HCT116 (cell line): ENCODE results near the gene PACSIN2. TPM values are rescaled to one million over a fixed set of nuclear protein-coding genes. Genes with fewer than 3 reads are reported as not detected.

Source experiments
- ATAC-seq: fragments of 200-7000 bp; cut with Tn5 transposase; 2 replicates; pipeline ENCODE4 v1.9.1; 2020; ENCODE audit warnings: mild to moderate bottlenecking, moderate library complexity
- BruUV-seq: library from RNA; stranded (reverse); fragments of 400-500 nt; replicated peaks from 2 replicates; lab custom pipeline; 2021; lab: Mats Ljungman, UMichigan
- CTCF ChIA-PET: fragments of 300-600 bp; sonication (Branson Sonifier 250); formaldehyde crosslinking; loops from one replicate; lab custom pipeline; 2021; ENCODE audit warnings: antibody characterized with exemption; lab: Charles Lee
- POLR2A ChIA-PET: fragments of 300-600, 350-600 bp; sonication (Branson Sonifier 250); formaldehyde crosslinking; loops from one replicate; lab custom pipeline; 2021; ENCODE audit warnings: antibody characterized with exemption; lab: Charles Lee
- RAD21 ChIA-PET, 2 experiments: fragments of 300-600 bp; sonication (Branson Sonifier 250); formaldehyde crosslinking; loops; one replicate each; lab custom pipeline; 2023; ENCODE audit warnings: low total read pairs in 2 of 2; ENCODE audit not compliant: uncharacterized antibody in 2 of 2, unreplicated experiment in 2 of 2, low non-redundant PET in 1 of 2; lab: Charles Lee
- DNase-seq: peaks from one replicate; pipeline ENCODE4 v3.0.0-alpha.2; 2010; ENCODE audit warnings: low read depth, low spot score
- H2AFZ ChIP-seq: fragments of 200-600 bp; shearing (Covaris generic), sonication (generic); 2 replicates; pipeline ENCODE4 v1.6.1; 2017; ENCODE audit warnings: low read depth, mixed run types, mixed read lengths, antibody characterized with exemption, low read length; ENCODE audit not compliant: poor library complexity, severe bottlenecking
- H3K27ac ChIP-seq: 2 replicates; pipeline ENCODE4 v1.5.1; 2012; ENCODE audit warnings: low read depth, low read length
- H3K27me3 ChIP-seq: fragments of 200-600 bp; sonication (generic); 2 replicates; pipeline ENCODE4 v1.6.1; 2016; ENCODE audit warnings: mixed run types, low read length, mixed read lengths; ENCODE audit not compliant: insufficient read depth
- H3K36me3 ChIP-seq, 2 experiments: fragments of 200-500 bp in 1 of 2; fragments of 200-600 bp in 1 of 2; sonication (Bioruptor generic) in 1 of 2; sonication (generic) in 1 of 2; 2 replicates each; pipeline versions ENCODE4 v1.5.1 to v1.6.1; 2014 to 2016; ENCODE audit warnings: low read length in 2 of 2, inconsistent platforms in 1 of 2, mixed read lengths in 1 of 2, mixed run types in 1 of 2; ENCODE audit not compliant: insufficient read depth in 2 of 2, control insufficient read depth in 1 of 2
- H3K4me1 ChIP-seq, 2 experiments: fragments of 200-600 bp in 1 of 2; sonication (generic) in 1 of 2; 2 replicates each; pipeline versions ENCODE4 v1.5.1 to v1.6.1; 2012 to 2017; ENCODE audit warnings: low read length in 2 of 2, inconsistent platforms in 1 of 2, mild to moderate bottlenecking in 1 of 2, mixed read lengths in 1 of 2, mixed run types in 1 of 2, moderate library complexity in 1 of 2; ENCODE audit not compliant: insufficient read depth in 2 of 2, control insufficient read depth in 1 of 2
- H3K4me2 ChIP-seq: fragments of 200-600 bp; sonication (generic); 2 replicates; pipeline ENCODE4 v1.6.1; 2017; ENCODE audit warnings: mixed run types, low read length, mixed read lengths
- H3K4me3 ChIP-seq, 2 experiments: fragments of 200-600 bp in 1 of 2; sonication (generic) in 1 of 2; replicated peaks in 1 of 2; 2 replicates each; pipeline ENCODE4 v1.5.1; 2011 to 2016; ENCODE audit warnings: low read length in 2 of 2, control low read depth in 1 of 2, low read depth in 1 of 2, mild to moderate bottlenecking in 1 of 2, mixed read lengths in 1 of 2, mixed run types in 1 of 2
- H3K79me2 ChIP-seq: fragments of 200-600 bp; sonication (generic); 2 replicates; pipeline ENCODE4 v1.6.1; 2017; ENCODE audit warnings: mild to moderate bottlenecking, mixed run types, low read length, moderate library complexity, mixed read lengths; ENCODE audit not compliant: insufficient read depth
- H3K9ac ChIP-seq: fragments of 200-600 bp; sonication (generic); 2 replicates; pipeline ENCODE4 v1.6.1; 2016; ENCODE audit warnings: low read length, mixed read lengths
- H3K9me2 ChIP-seq: fragments of 200-600 bp; sonication (generic), shearing (Covaris generic); 2 replicates; pipeline ENCODE4 v1.6.1; 2017; ENCODE audit warnings: mixed run types, mild to moderate bottlenecking, moderate library complexity; ENCODE audit not compliant: insufficient read depth
- H3K9me3 ChIP-seq, 2 experiments: fragments of 200-500 bp in 1 of 2; fragments of 200-600 bp in 1 of 2; sonication (Bioruptor generic) in 1 of 2; sonication (generic) in 1 of 2; 2 replicates each; pipeline ENCODE4 v1.6.1; 2014 to 2017; ENCODE audit warnings: low read length in 2 of 2, mixed read lengths in 2 of 2, inconsistent platforms in 1 of 2, low read depth in 1 of 2, mild to moderate bottlenecking in 1 of 2, mixed run types in 1 of 2, moderate library complexity in 1 of 2; ENCODE audit not compliant: control insufficient read depth in 1 of 2, insufficient read depth in 1 of 2
- H4K20me1 ChIP-seq: fragments of 200-600 bp; sonication (generic), shearing (Covaris generic); 2 replicates; pipeline ENCODE4 v1.6.1; 2017; ENCODE audit warnings: mixed run types, mild to moderate bottlenecking, moderate library complexity; ENCODE audit not compliant: insufficient read depth
- CBX3 ChIP-seq: IDR thresholded peaks from 2 replicates; pipeline ENCODE4 v1.6.1; 2012; ENCODE audit warnings: low read depth
- CEBPB ChIP-seq: IDR thresholded peaks from 2 replicates; pipeline ENCODE4 v1.6.1; 2012; ENCODE audit warnings: low read depth
- ELF1 ChIP-seq: IDR thresholded peaks from 2 replicates; pipeline ENCODE4 v1.6.1; 2012; ENCODE audit warnings: low read depth, borderline replicate concordance
- EZH2 ChIP-seq: fragments of 200-600 bp; sonication (generic); IDR thresholded peaks from 2 replicates; pipeline ENCODE4 v1.6.1; 2017; ENCODE audit warnings: antibody characterized with exemption, mixed run types
- FOSL1 ChIP-seq: IDR thresholded peaks from 2 replicates; pipeline ENCODE4 v1.6.1; 2012; ENCODE audit warnings: low read depth
- JUND ChIP-seq: IDR thresholded peaks from 2 replicates; pipeline ENCODE4 v1.6.1; 2012
- POLR2A ChIP-seq: IDR thresholded peaks from 2 replicates; pipeline ENCODE4 v1.7.0; 2011; ENCODE audit warnings: borderline replicate concordance; ENCODE audit not compliant: insufficient read depth, insufficient read length; ENCODE audit errors: extremely low read depth
- POLR2AphosphoS5 ChIP-seq: IDR thresholded peaks from 2 replicates; pipeline ENCODE4 v1.6.1; 2011; ENCODE audit warnings: mild to moderate bottlenecking, low read depth, low read length, moderate library complexity
- RAD21 ChIP-seq: IDR thresholded peaks from 2 replicates; pipeline ENCODE4 v1.6.1; 2012; ENCODE audit warnings: low read depth, mild to moderate bottlenecking
- SP1 ChIP-seq: IDR thresholded peaks from 2 replicates; pipeline ENCODE4 v1.6.1; 2012; ENCODE audit warnings: low read depth
- TCF7L2 ChIP-seq: IDR thresholded peaks from 2 replicates; pipeline ENCODE4 v1.7.0; 2011; ENCODE audit warnings: borderline replicate concordance, inconsistent platforms; ENCODE audit not compliant: insufficient read depth, insufficient read length; ENCODE audit errors: extremely low read depth
- YY1 ChIP-seq: IDR thresholded peaks from 2 replicates; pipeline ENCODE4 v1.6.1; 2011; ENCODE audit warnings: low read length, low read depth, moderate library complexity, mild to moderate bottlenecking; ENCODE audit not compliant: insufficient replicate concordance; ENCODE audit errors: extremely low read depth
- ZNF274 ChIP-seq: fragments of 200-500 bp; sonication (Bioruptor generic); IDR thresholded peaks from 2 replicates; pipeline ENCODE4 v1.6.1; 2014; ENCODE audit warnings: mild to moderate bottlenecking, low read depth, low read length, inconsistent platforms
- intact Hi-C: fragments of 100-400 bp; cut with micrococcal nuclease; formaldehyde crosslinking; loops from 2 replicates; pipeline ENCODE4 v1.10.0; 2022
- total RNA-seq: library from RNA; stranded (reverse); gene quantifications from one replicate; pipeline ENCODE4 v1.2.1, GENCODE V29; 2021; ENCODE audit not compliant: unreplicated experiment
- TF ChIP-seq, protein P1 (sequence below): IDR thresholded peaks from 2 replicates; pipeline ENCODE4 v1.6.1; 2012
- TF ChIP-seq, protein P2 (sequence below), 3 experiments: fragments of 200-600 bp in 1 of 3; sonication (generic) in 1 of 3; IDR thresholded peaks in 2 of 3; conservative IDR thresholded peaks in 1 of 3; 2 replicates each; pipeline ENCODE4 v1.5.1; 2012 to 2017; ENCODE audit warnings: low read depth in 2 of 3, low read length in 2 of 3, antibody characterized with exemption in 1 of 3, borderline replicate concordance in 1 of 3, control low read depth in 1 of 3, mild to moderate bottlenecking in 1 of 3, mixed read lengths in 1 of 3, mixed run types in 1 of 3, moderate library complexity in 1 of 3; ENCODE audit not compliant: insufficient read depth in 1 of 3
- TF ChIP-seq, protein P3 (sequence below): IDR thresholded peaks from 2 replicates; pipeline ENCODE4 v1.6.1; 2012

The PACSIN2 gene
- total RNA-seq, 1 experiment from 2014 or later: 48.2 TPM

DNA sequence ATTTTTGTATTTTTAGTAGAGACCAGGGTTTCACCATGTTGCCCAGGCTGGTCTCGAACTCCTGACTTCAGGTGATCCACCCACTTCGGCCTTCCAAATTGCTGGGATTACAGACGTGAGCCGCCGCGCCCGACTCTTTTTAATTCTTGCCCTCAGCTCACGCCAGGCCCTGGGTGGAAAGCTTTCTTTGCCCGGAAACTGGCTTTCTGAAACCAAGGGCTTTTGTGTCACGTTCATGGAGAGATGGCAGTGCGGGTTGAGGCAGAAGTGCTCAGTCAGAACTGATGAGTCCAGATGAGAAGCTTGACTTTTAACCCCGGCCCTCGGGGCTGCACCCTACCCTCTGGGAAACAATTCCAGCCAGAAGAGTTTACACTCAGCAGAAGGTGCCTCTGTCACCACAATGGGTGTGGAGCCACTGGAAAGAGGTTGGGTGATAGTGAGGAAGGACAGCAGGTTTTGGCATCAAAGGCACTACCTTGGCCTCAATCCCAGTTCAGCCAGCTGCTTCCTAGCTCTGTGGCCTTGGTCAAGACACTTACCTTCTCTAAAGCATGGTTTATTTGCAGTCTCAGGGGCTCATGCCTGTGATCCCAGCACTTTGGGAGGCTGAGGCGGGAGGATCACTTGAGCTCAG, 157.0 kb downstream of the PACSIN2 start:
- H3K9me2 ChIP-seq: no peaks in the 10 kb centered on the region

DNA sequence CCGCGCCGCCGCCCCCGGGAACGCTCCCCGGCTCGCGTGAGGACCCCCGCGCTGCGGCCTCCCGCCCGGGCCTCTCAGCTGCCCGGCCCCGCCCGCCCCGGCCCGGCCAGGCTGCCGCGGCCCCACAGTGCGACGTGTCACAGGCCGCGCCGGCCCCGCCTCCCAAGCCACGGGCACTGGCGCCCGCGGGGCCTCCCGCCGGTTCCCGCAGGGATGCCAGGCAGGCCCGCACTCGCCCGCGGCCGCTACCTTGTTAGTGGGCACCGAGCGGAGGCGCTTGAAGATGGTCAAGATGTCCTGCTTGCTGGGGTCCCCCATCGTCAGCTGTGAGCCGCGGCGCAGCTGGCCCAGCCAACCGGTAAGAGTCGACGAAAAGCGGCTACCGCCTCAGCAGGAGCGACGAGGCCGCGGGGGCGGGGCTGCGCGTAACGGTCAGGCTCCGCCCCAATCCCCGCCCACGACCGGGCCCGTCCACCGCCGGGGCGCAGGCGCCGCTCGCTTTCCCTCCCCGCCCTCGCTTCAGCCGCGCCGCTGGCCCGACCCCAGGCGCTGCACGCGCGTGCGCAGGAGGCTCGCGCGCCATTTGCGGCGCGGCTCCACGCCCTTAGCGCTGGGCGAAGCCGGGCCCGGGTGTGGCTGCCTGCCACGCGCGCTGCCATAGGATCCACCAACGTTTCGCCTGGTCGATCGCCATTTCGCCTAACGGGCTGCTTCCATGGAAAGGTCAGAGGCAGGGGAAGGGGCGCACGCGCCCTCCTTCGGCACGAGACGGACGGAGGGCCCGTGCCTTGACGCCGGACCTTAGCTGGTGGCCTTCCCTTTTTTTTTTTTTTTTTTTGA, 157.9 kb downstream of the PACSIN2 start, which contains the start of gene ARFGAP3:
TSS of gene ARFGAP3 (minus strand) at position 409 of the 840 bp plus-strand sequence. CDS start at position 318, 91 bp downstream.
- H3K27ac ChIP-seq: peak within 1 kb of the TSS; percentile 71
- H3K4me1 ChIP-seq: peaks cover 12 to 20% of the 10 kb centered on the region in 2 experiments
- H3K79me2 ChIP-seq: peaks cover 5% of the 10 kb centered on the region; the same call in 1 of the 2 replicates
- H3K4me2 ChIP-seq: peak within 1 kb of the TSS; percentile 92
- DNase-seq (peak; percentile 78), ATAC-seq (peak; percentile 95)
- H3K36me3 ChIP-seq: no peaks in the 10 kb centered on the region
- H3K9ac ChIP-seq: peak within 1 kb of the TSS; percentile 73
- H4K20me1 ChIP-seq: no peaks in the 10 kb centered on the region
- intact Hi-C loops: no loop called here
- no peak within 1 kb of the TSS for H2AFZ ChIP-seq
- no peaks in the 10 kb centered on the region for H3K27me3 ChIP-seq
- POLR2A ChIA-PET: interaction anchor here (1.7 to 3.7 kb wide), 2 partner anchors 10 to 242 kb away, joined by 6 to 12 read pairs; partner anchors contain the start of gene POLDIP3
- RAD21 ChIA-PET: interaction anchor here in 1 of 2 experiments (0.7 to 1.3 kb wide), 2 partner anchors 10 to 208 kb away, joined by 3 to 6 read pairs; no protein-coding TSS in a partner anchor
- no peaks in the 10 kb centered on the region for H3K9me2 ChIP-seq
- BruUV-seq: no TSS peak
- peak within 1 kb of the TSS; percentile 69 to 83 for H3K4me3 ChIP-seq
- H3K9me3 ChIP-seq: no peaks in the 10 kb centered on the region
- CTCF ChIA-PET: interaction anchor here (0.9 to 1.8 kb wide), 3 partner anchors 10 to 11 kb away, joined by 4 to 6 read pairs (median 5); no protein-coding TSS in a partner anchor
- TF ChIP-seq, protein P1, sequence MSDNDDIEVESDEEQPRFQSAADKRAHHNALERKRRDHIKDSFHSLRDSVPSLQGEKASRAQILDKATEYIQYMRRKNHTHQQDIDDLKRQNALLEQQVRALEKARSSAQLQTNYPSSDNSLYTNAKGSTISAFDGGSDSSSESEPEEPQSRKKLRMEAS: peak; percentile 99
- TF ChIP-seq, protein P2, sequence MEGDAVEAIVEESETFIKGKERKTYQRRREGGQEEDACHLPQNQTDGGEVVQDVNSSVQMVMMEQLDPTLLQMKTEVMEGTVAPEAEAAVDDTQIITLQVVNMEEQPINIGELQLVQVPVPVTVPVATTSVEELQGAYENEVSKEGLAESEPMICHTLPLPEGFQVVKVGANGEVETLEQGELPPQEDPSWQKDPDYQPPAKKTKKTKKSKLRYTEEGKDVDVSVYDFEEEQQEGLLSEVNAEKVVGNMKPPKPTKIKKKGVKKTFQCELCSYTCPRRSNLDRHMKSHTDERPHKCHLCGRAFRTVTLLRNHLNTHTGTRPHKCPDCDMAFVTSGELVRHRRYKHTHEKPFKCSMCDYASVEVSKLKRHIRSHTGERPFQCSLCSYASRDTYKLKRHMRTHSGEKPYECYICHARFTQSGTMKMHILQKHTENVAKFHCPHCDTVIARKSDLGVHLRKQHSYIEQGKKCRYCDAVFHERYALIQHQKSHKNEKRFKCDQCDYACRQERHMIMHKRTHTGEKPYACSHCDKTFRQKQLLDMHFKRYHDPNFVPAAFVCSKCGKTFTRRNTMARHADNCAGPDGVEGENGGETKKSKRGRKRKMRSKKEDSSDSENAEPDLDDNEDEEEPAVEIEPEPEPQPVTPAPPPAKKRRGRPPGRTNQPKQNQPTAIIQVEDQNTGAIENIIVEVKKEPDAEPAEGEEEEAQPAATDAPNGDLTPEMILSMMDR (IDR thresholded peaks at IDR 0.05 in 2 of 3, conservative IDR thresholded peaks at IDR 0.05 in 1 of 3; ENCODE audit: borderline replicate concordance in 1 of 3, insufficient read depth in 1 of 3, low read depth in 2 of 3, low read length in 2 of 3): no peak
- TF ChIP-seq POLR2AphosphoS5: peak; percentile 79
- no peak for TF ChIP-seq ZNF274
- no peak for TF ChIP-seq ELF1
- peak; percentile 28 for TF ChIP-seq YY1
- no peak for TF ChIP-seq FOSL1
- TF ChIP-seq POLR2A: no peak
- no peak for TF ChIP-seq CEBPB
- TF ChIP-seq CBX3: peak; percentile 94
- no peak for TF ChIP-seq EZH2
- TF ChIP-seq SP1: peak; percentile 19; the same call in 1 of the 2 replicates
- no peak for TF ChIP-seq JUND
- no peak for TF ChIP-seq RAD21

More for the DNA sequence above, 157.0 kb downstream of the PACSIN2 start:
- H3K79me2 ChIP-seq: peaks cover 5% of the 10 kb centered on the region; the same call in 1 of the 2 replicates
- H3K27ac ChIP-seq: no peak overlapping the region
- DNase-seq (no peak), ATAC-seq (no peak)
- H3K9ac ChIP-seq: no peak overlapping the region
- intact Hi-C loops: no loop called here
- H3K4me2 ChIP-seq: no peak overlapping the region
- no peaks in the 10 kb centered on the region for H3K36me3 ChIP-seq
- ChIA-PET POLR2A (interaction anchor here (3.7 kb wide), 1 partner anchor 10 kb away, joined by 12 read pairs; no protein-coding TSS in a partner anchor), RAD21 (no interaction called here), CTCF (interaction anchor here (0.9 kb wide), 1 partner anchor 10 kb away, joined by 5 read pairs; no protein-coding TSS in a partner anchor)
- TF ChIP-seq SP1 (no peak), TCF7L2 (peak; percentile 14), CBX3 (no peak)
- TF ChIP-seq, protein P3, sequence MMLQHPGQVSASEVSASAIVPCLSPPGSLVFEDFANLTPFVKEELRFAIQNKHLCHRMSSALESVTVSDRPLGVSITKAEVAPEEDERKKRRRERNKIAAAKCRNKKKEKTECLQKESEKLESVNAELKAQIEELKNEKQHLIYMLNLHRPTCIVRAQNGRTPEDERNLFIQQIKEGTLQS: no peak
- H3K4me3 ChIP-seq: no peak overlapping the region
- no peaks in the 10 kb centered on the region for H3K27me3 ChIP-seq
- peaks cover 19 to 28% of the 10 kb centered on the region in 2 experiments for H3K4me1 ChIP-seq
- H2AFZ ChIP-seq: no peak overlapping the region
- H3K9me3 ChIP-seq: no peaks in the 10 kb centered on the region
- TSS peak; percentile 82 for BruUV-seq
- no peaks in the 10 kb centered on the region for H4K20me1 ChIP-seq
